Measurements from ENCODE around the gene GPS2. TPM values are rescaled to one million over a fixed set of nuclear protein-coding genes. Genes with fewer than 3 reads are reported as not detected.

Gene GPS2
- total RNA-seq, 1 experiment from 2014 or later: 36.9 TPM

- peaks cover 36% of the 10 kb centered on the region for H3K79me2 ChIP-seq (ENCODE audit: low read length)
- H3K27me3 ChIP-seq (ENCODE audit: low read length): no peaks in the 10 kb centered on the region
- H3K9ac ChIP-seq (ENCODE audit: low read length): peak overlapping the region; percentile 99; the same call in 1 of the 2 replicates
- H3K9me2 ChIP-seq (replicated peaks; ENCODE audit: insufficient read depth, low read length): no peaks in the 10 kb centered on the region
- H4K20me1 ChIP-seq (ENCODE audit: insufficient read depth, low read depth, low read length): peaks cover 45% of the 10 kb centered on the region
- no peak overlapping the region for H2AFZ ChIP-seq (ENCODE audit: low read length)
- no peaks in the 10 kb centered on the region for H3K9me3 ChIP-seq (ENCODE audit: low read length)
- H3K4me2 ChIP-seq (ENCODE audit: low read depth, low read length, poor library complexity, severe bottlenecking): peak overlapping the region; percentile 85
- no peak for DNase-seq
- H3K36me3 ChIP-seq (ENCODE audit: insufficient read depth, low read length): peaks cover 47% of the 10 kb centered on the region
- H3K4me1 ChIP-seq (ENCODE audit: low read length): peaks cover 56% of the 10 kb centered on the region
- peak overlapping the region; percentile 93 for H3K27ac ChIP-seq (ENCODE audit: low read length)
- peak overlapping the region; percentile 87; the same call in 1 of the 2 replicates for H3K4me3 ChIP-seq (ENCODE audit: low read length)
These were observed 5.5 kb downstream of the GPS2 start for GRCh38 chr17:7309628-7310027.

- DNase-seq: peak; percentile 79
- H3K9me3 ChIP-seq (ENCODE audit: low read length): no peaks in the 10 kb centered on the region
These were observed 6.3 kb downstream of the GPS2 start for GRCh38 chr17:7308625-7309433.

GRCh38 chr17:7307686-7308624 lies 7.2 kb downstream of the GPS2 start:
- H3K4me3 ChIP-seq (ENCODE audit: low read length): peak overlapping the region; percentile 87
- H3K9me2 ChIP-seq (replicated peaks; ENCODE audit: insufficient read depth, low read length): no peaks in the 10 kb centered on the region
- DNase-seq: peak; percentile 82
- peaks cover 45% of the 10 kb centered on the region for H3K36me3 ChIP-seq (ENCODE audit: insufficient read depth, low read length)
- peak overlapping the region; percentile 99 for H3K9ac ChIP-seq (ENCODE audit: low read length)
- H3K79me2 ChIP-seq (ENCODE audit: low read length): peaks cover 36% of the 10 kb centered on the region
- no peaks in the 10 kb centered on the region for H3K9me3 ChIP-seq (ENCODE audit: low read length)
- H3K27me3 ChIP-seq (ENCODE audit: low read length): no peaks in the 10 kb centered on the region
- H2AFZ ChIP-seq (ENCODE audit: low read length): no peak overlapping the region
- H3K4me2 ChIP-seq (ENCODE audit: low read depth, low read length, poor library complexity, severe bottlenecking): peak overlapping the region; percentile 85
- peaks cover 41% of the 10 kb centered on the region for H3K4me1 ChIP-seq (ENCODE audit: low read length)
- H4K20me1 ChIP-seq (ENCODE audit: insufficient read depth, low read depth, low read length): peaks cover 37% of the 10 kb centered on the region
- peak overlapping the region; percentile 93 for H3K27ac ChIP-seq (ENCODE audit: low read length)

More at GRCh38 chr17:7308625-7309433, 6.3 kb downstream of the GPS2 start:
- H3K4me2 ChIP-seq (ENCODE audit: low read depth, low read length, poor library complexity, severe bottlenecking): peak overlapping the region; percentile 85
- H3K4me1 ChIP-seq (ENCODE audit: low read length): peaks cover 49% of the 10 kb centered on the region
- H3K9me2 ChIP-seq (replicated peaks; ENCODE audit: insufficient read depth, low read length): no peaks in the 10 kb centered on the region
- H2AFZ ChIP-seq (ENCODE audit: low read length): no peak overlapping the region
- H3K27me3 ChIP-seq (ENCODE audit: low read length): no peaks in the 10 kb centered on the region
- H4K20me1 ChIP-seq (ENCODE audit: insufficient read depth, low read depth, low read length): peaks cover 40% of the 10 kb centered on the region
- H3K27ac ChIP-seq (ENCODE audit: low read length): peak overlapping the region; percentile 93
- H3K79me2 ChIP-seq (ENCODE audit: low read length): peaks cover 36% of the 10 kb centered on the region
- peaks cover 47% of the 10 kb centered on the region for H3K36me3 ChIP-seq (ENCODE audit: insufficient read depth, low read length)
- H3K9ac ChIP-seq (ENCODE audit: low read length): peak overlapping the region; percentile 99
- peak overlapping the region; percentile 87 for H3K4me3 ChIP-seq (ENCODE audit: low read length)

GRCh38 chr17:7306911-7307685 lies 8.1 kb downstream of the GPS2 start, which contains the start of gene EIF5A:
Gene EIF5A, plus strand, starts transcription at chr17:7307628. Its CDS starts 2,008 bp downstream, at chr17:7309636.
- H3K9me2 ChIP-seq (replicated peaks; ENCODE audit: insufficient read depth, low read length): no peaks in the 10 kb centered on the region
- H3K27ac ChIP-seq (ENCODE audit: low read length): peak within 1 kb of the TSS; percentile 93
- H3K27me3 ChIP-seq (ENCODE audit: low read length): no peaks in the 10 kb centered on the region
- peak within 1 kb of the TSS; percentile 87 for H3K4me3 ChIP-seq (ENCODE audit: low read length)
- H3K79me2 ChIP-seq (ENCODE audit: low read length): peaks cover 36% of the 10 kb centered on the region
- H3K4me2 ChIP-seq (ENCODE audit: low read depth, low read length, poor library complexity, severe bottlenecking): peak within 1 kb of the TSS; percentile 85
- peaks cover 36% of the 10 kb centered on the region for H3K36me3 ChIP-seq (ENCODE audit: insufficient read depth, low read length)
- H3K9me3 ChIP-seq (ENCODE audit: low read length): no peaks in the 10 kb centered on the region
- peaks cover 35% of the 10 kb centered on the region for H4K20me1 ChIP-seq (ENCODE audit: insufficient read depth, low read depth, low read length)
- DNase-seq: peak; percentile 100
- H3K4me1 ChIP-seq (ENCODE audit: low read length): peaks cover 35% of the 10 kb centered on the region
- peak within 1 kb of the TSS; percentile 88; the same call in 1 of the 2 replicates for H2AFZ ChIP-seq (ENCODE audit: low read length)
- peak within 1 kb of the TSS; percentile 99 for H3K9ac ChIP-seq (ENCODE audit: low read length)

- Histone ChIP-seq H3K27me3 (ENCODE audit: low read length) (no peaks in the 10 kb centered on the region), H3K4me3 (ENCODE audit: low read length) (no peak overlapping the region), H3K79me2 (ENCODE audit: low read length) (peaks cover 18% of the 10 kb centered on the region), H2AFZ (ENCODE audit: low read length) (no peak overlapping the region), H3K9ac (ENCODE audit: low read length) (no peak overlapping the region), H3K4me1 (ENCODE audit: low read length) (peaks cover 10% of the 10 kb centered on the region), H3K4me2 (ENCODE audit: low read depth, low read length, poor library complexity, severe bottlenecking) (no peak overlapping the region), H3K36me3 (ENCODE audit: insufficient read depth, low read length) (peaks cover 11% of the 10 kb centered on the region), H3K9me2 (replicated peaks; ENCODE audit: insufficient read depth, low read length) (no peaks in the 10 kb centered on the region), H3K27ac (ENCODE audit: low read length) (no peak overlapping the region), H4K20me1 (ENCODE audit: insufficient read depth, low read depth, low read length) (peaks cover 10% of the 10 kb centered on the region), H3K9me3 (ENCODE audit: low read length) (no peaks in the 10 kb centered on the region)
- DNase-seq: no peak
These were observed 11.0 kb downstream of the GPS2 start for GRCh38 chr17:7304179-7304578.

- H3K4me3 ChIP-seq (ENCODE audit: low read length): no peak overlapping the region
- H2AFZ ChIP-seq (ENCODE audit: low read length): peak overlapping the region; percentile 13; the same call in 1 of the 2 replicates
- H3K36me3 ChIP-seq (ENCODE audit: insufficient read depth, low read length): no peaks in the 10 kb centered on the region
- H3K9me3 ChIP-seq (ENCODE audit: low read length): no peaks in the 10 kb centered on the region
- peak; percentile 90 for DNase-seq
- peak overlapping the region; percentile 37; the same call in 1 of the 2 replicates for H3K9ac ChIP-seq (ENCODE audit: low read length)
- H4K20me1 ChIP-seq (ENCODE audit: insufficient read depth, low read depth, low read length): no peaks in the 10 kb centered on the region
- H3K27ac ChIP-seq (ENCODE audit: low read length): no peak overlapping the region
- no peaks in the 10 kb centered on the region for H3K79me2 ChIP-seq (ENCODE audit: low read length)
- H3K4me2 ChIP-seq (ENCODE audit: low read depth, low read length, poor library complexity, severe bottlenecking): peak overlapping the region; percentile 48
- no peaks in the 10 kb centered on the region for H3K27me3 ChIP-seq (ENCODE audit: low read length)
- H3K4me1 ChIP-seq (ENCODE audit: low read length): peaks cover 4% of the 10 kb centered on the region
- H3K9me2 ChIP-seq (replicated peaks; ENCODE audit: insufficient read depth, low read length): no peaks in the 10 kb centered on the region
These were observed 18.8 kb downstream of the GPS2 start for GRCh38 chr17:7296189-7296861.

Data from Karpas-422 (cell line).